Naive thymus-derived CD8-positive, alpha-beta T cell (primary cell): Measurements from ENCODE around the gene NEURL1B. TPM values are rescaled to one million over a fixed set of nuclear protein-coding genes. Genes with fewer than 3 reads are reported as not detected.

ENCODE experiments used
- ATAC-seq, 2 donors: fragments of 150-1000 bp; cut with Tn5 transposase in 1 of 2; sonication (Bioruptor Pico), chemical (Tn5 transposase) in 1 of 2; 1 replicate in 1 of 2; 2 replicates in 1 of 2; pipeline ENCODE4 v1.10.0; 2021; ENCODE audit warnings: mild to moderate bottlenecking in 2 of 2, moderate library complexity in 2 of 2
- POLR2A ChIA-PET: fragments of 350-600 bp; sonication (Branson Sonifier 250); formaldehyde crosslinking; loops from one replicate; lab custom pipeline; 2021; ENCODE audit warnings: antibody characterized with exemption; lab: Charles Lee
- DNase-seq, 10 donors: peaks; one replicate each; pipeline versions ENCODE4 v3.0.0 to v3.0.0-alpha.2; 2020 to 2022
- H3K27ac Mint-ChIP-seq, 10 donors: one replicate each; pipeline ENCODE4 v1.8.0; 2020 to 2022; ENCODE audit warnings: mild to moderate bottlenecking in 10 of 10, mixed read lengths in 10 of 10, moderate library complexity in 4 of 10, inconsistent platforms in 1 of 10
- H3K27me3 Mint-ChIP-seq, 5 donors: one replicate each; pipeline ENCODE4 v1.8.0; 2021 to 2022; ENCODE audit warnings: mixed read lengths in 5 of 5
- H3K36me3 Mint-ChIP-seq, 3 donors: one replicate each; pipeline ENCODE4 v1.8.0; 2020 to 2022; ENCODE audit warnings: mixed read lengths in 3 of 3, mild to moderate bottlenecking in 2 of 3, inconsistent platforms in 1 of 3
- H3K4me1 Mint-ChIP-seq, 4 donors: one replicate each; pipeline ENCODE4 v1.8.0; 2021 to 2022; ENCODE audit warnings: mixed read lengths in 4 of 4
- H3K4me3 Mint-ChIP-seq, 10 donors: one replicate each; pipeline ENCODE4 v1.8.0; 2020 to 2022; ENCODE audit warnings: mild to moderate bottlenecking in 10 of 10, mixed read lengths in 10 of 10, moderate library complexity in 6 of 10, inconsistent platforms in 1 of 10
- H3K9me3 Mint-ChIP-seq, 9 donors: one replicate each; pipeline ENCODE4 v1.8.0; 2020 to 2022; ENCODE audit warnings: mixed read lengths in 9 of 9, mild to moderate bottlenecking in 3 of 9, inconsistent platforms in 1 of 9, moderate library complexity in 1 of 9
- microRNA-seq: library from miRNA; unstranded; fragments of <30 nt; microRNA quantifications from one replicate; pipeline ENCODE4 v1.2.0, GENCODE V29; 2022; ENCODE audit warnings: borderline microRNAs expressed
- polyA plus RNA-seq, 3 donors: library from polyadenylated mRNA; unstranded; fragments of 300-500 nt; fragmentation: Illumina TruSeq; gene quantifications; one replicate each; pipeline ENCODE4 v1.2.3, GENCODE V29; 2021
- total RNA-seq, 8 experiments: library from RNA in 2 of 8; stranded (reverse) in 2 of 8; gene quantifications; one replicate each; pipeline ENCODE4 v1.2.3 and lab custom pipeline; 2021 to 2026

NEURL1B gene
- total and polyA plus RNA-seq, 5 experiments from 2014 or later = 0.06 to 0.49 (median 0.38) TPM; not detected in 2

- POLR2A ChIA-PET = no interaction called here
- no peak for ATAC-seq
- Mint-ChIP-seq H3K27ac (peak overlapping the region in 3 of 10 donors; percentile 27 to 59 (median 49)), H3K27me3 (no peaks in the 10 kb centered on the region), H3K36me3 (no peaks in the 10 kb centered on the region), H3K4me1 (no peaks in the 10 kb centered on the region), H3K4me3 (no peak overlapping the region), H3K9me3 (no peaks in the 10 kb centered on the region)
- no peak for DNase-seq
Observed at GRCh38 chr5:172731680-172732074, 90.6 kb downstream of the NEURL1B start.

- H3K27me3 Mint-ChIP-seq = no peaks in the 10 kb centered on the region
- POLR2A ChIA-PET = no interaction called here
- DNase-seq = no peak
- H3K36me3 Mint-ChIP-seq = no peaks in the 10 kb centered on the region
- H3K9me3 Mint-ChIP-seq = no peaks in the 10 kb centered on the region
- peak overlapping the region in 3 of 10 donors; percentile 45 to 73 (median 52) for H3K27ac Mint-ChIP-seq
- no peaks in the 10 kb centered on the region for H3K4me1 Mint-ChIP-seq
- H3K4me3 Mint-ChIP-seq = no peak overlapping the region
- ATAC-seq = no peak
Observed at GRCh38 chr5:172732201-172732865, 91.3 kb downstream of the NEURL1B start.

GRCh38 chr5:172733131-172733973 lies 92.3 kb downstream of the NEURL1B start:
- POLR2A ChIA-PET = no interaction called here
- Mint-ChIP-seq H3K36me3 (no peaks in the 10 kb centered on the region), H3K27ac (peak overlapping the region in 3 of 10 donors; percentile 21 to 68 (median 52)), H3K4me3 (no peak overlapping the region), H3K27me3 (no peaks in the 10 kb centered on the region), H3K9me3 (no peaks in the 10 kb centered on the region), H3K4me1 (no peaks in the 10 kb centered on the region)
- no peak for ATAC-seq
- no peak for DNase-seq

- Mint-ChIP-seq H3K4me1 (no peaks in the 10 kb centered on the region), H3K27me3 (no peaks in the 10 kb centered on the region), H3K4me3 (no peak overlapping the region), H3K9me3 (no peaks in the 10 kb centered on the region), H3K27ac (no peak overlapping the region), H3K36me3 (no peaks in the 10 kb centered on the region)
- POLR2A ChIA-PET = no interaction called here
- ATAC-seq = no peak
- no peak for DNase-seq
Observed at GRCh38 chr5:172733974-172734346, 92.9 kb downstream of the NEURL1B start.

- no peak overlapping the region for H3K4me3 Mint-ChIP-seq
- no peak for DNase-seq
- no peaks in the 10 kb centered on the region for H3K9me3 Mint-ChIP-seq
- no peaks in the 10 kb centered on the region for H3K27me3 Mint-ChIP-seq
- ATAC-seq = no peak
- no peaks in the 10 kb centered on the region for H3K36me3 Mint-ChIP-seq
- peaks cover 0 to 2% (median 0%) of the 10 kb centered on the region in 4 donors for H3K4me1 Mint-ChIP-seq
- H3K27ac Mint-ChIP-seq = peak overlapping the region in 3 of 10 donors; percentile 0 to 35 (median 11)
- POLR2A ChIA-PET = no interaction called here
Observed at GRCh38 chr5:172735141-172735831, 94.2 kb downstream of the NEURL1B start.

- POLR2A ChIA-PET = no interaction called here
- Mint-ChIP-seq H3K27me3 (no peaks in the 10 kb centered on the region), H3K4me1 (peaks cover 0 to 7% (median 1%) of the 10 kb centered on the region in 4 donors), H3K27ac (peak overlapping the region in 1 of 10 donors; percentile 74), H3K9me3 (no peaks in the 10 kb centered on the region), H3K4me3 (no peak overlapping the region), H3K36me3 (no peaks in the 10 kb centered on the region)
- no peak for DNase-seq
- ATAC-seq = no peak
Observed at GRCh38 chr5:172736508-172737135, 95.6 kb downstream of the NEURL1B start.

- Mint-ChIP-seq H3K4me1 (peaks cover 0 to 21% (median 2%) of the 10 kb centered on the region in 4 donors), H3K27ac (no peak overlapping the region), H3K4me3 (no peak overlapping the region), H3K9me3 (no peaks in the 10 kb centered on the region), H3K36me3 (no peaks in the 10 kb centered on the region), H3K27me3 (no peaks in the 10 kb centered on the region)
- POLR2A ChIA-PET = no interaction called here
- DNase-seq = no peak
- no peak for ATAC-seq
Observed at GRCh38 chr5:172739375-172739774, 98.3 kb downstream of the NEURL1B start.

GRCh38 chr5:172740428-172741205 lies 99.6 kb downstream of the NEURL1B start:
- Mint-ChIP-seq H3K4me3 (no peak overlapping the region), H3K9me3 (no peaks in the 10 kb centered on the region), H3K36me3 (no peaks in the 10 kb centered on the region), H3K27ac (peak overlapping the region in 5 of 10 donors; percentile 11 to 59 (median 42)), H3K27me3 (peaks cover 0 to 4% (median 0%) of the 10 kb centered on the region in 5 donors), H3K4me1 (peaks cover 1 to 27% (median 6%) of the 10 kb centered on the region in 4 donors)
- DNase-seq = no peak
- no peak for ATAC-seq
- POLR2A ChIA-PET = interaction anchor here (1.3 kb wide), 1 partner anchor 32 kb away, joined by 4 read pairs; no protein-coding TSS in a partner anchor

Small RNA genes within 50 kb of the gene (microRNA-seq; reads per million reads assigned to microRNA genes)
- gene MIR5003 = not detected

Other genes starting within 250 kb of the NEURL1B start
- under 1 TPM; 0.47 to 0.55 TPM for gene SH3PXD2B, start 186.7 kb upstream of the NEURL1B start, total RNA-seq
- gene SH3PXD2B, start 186.7 kb upstream of the NEURL1B start, polyA plus RNA-seq = under 1 TPM in 2 of 3 donors, not detected in 1; 0.09 to 0.10 TPM
- gene DUSP1, start 129.9 kb downstream of the NEURL1B start, total RNA-seq = 10 to 100 TPM; 23.5 to 24.1 TPM
- gene DUSP1, start 129.9 kb downstream of the NEURL1B start, polyA plus RNA-seq = 100 to 1,000 TPM; 102 to 660 (median 258) TPM
- gene ERGIC1, start 193.0 kb downstream of the NEURL1B start, total RNA-seq = 10 to 100 TPM; 68.0 to 74.4 TPM
- gene ERGIC1, start 193.0 kb downstream of the NEURL1B start, polyA plus RNA-seq = 10 to 100 TPM; 18.4 to 23.8 (median 21.5) TPM